Endothelial cell of umbilical vein (primary cell): ENCODE measurements around the gene CDK19. TPM values are rescaled to one million over a fixed set of nuclear protein-coding genes. Genes with fewer than 3 reads are reported as not detected.

Experiments
- BruUV-seq: library from RNA; stranded (reverse); fragments of 400-500 nt; replicated peaks from 2 replicates; lab custom pipeline; 2021; lab: Mats Ljungman, UMichigan
- CTCF ChIA-PET: fragments of 300-600, 350-600 bp; sonication (Branson Sonifier 250); formaldehyde crosslinking; loops from one replicate; lab custom pipeline; 2021; ENCODE audit warnings: antibody characterized with exemption, inconsistent platforms; lab: Charles Lee
- POLR2A ChIA-PET: fragments of 300-600, 350-600 bp; sonication (Branson Sonifier 250); formaldehyde crosslinking; loops from one replicate; lab custom pipeline; 2021; ENCODE audit warnings: antibody characterized with exemption, inconsistent platforms; lab: Charles Lee
- DNase-seq: peaks from one replicate; pipeline ENCODE4 v3.0.0-alpha.2; 2011; ENCODE audit warnings: low read depth, low spot score
- FAIRE-seq: peaks from 2 replicates; lab custom pipeline; 2011; peaks lifted over from hg19 to GRCh38; lab: Jason Lieb, UNC
- H2AFZ ChIP-seq: 2 replicates; pipeline ENCODE4 v1.6.0; 2012; ENCODE audit warnings: low read depth, low read length, control low read depth, inconsistent platforms
- H3K27ac ChIP-seq: 2 replicates; pipeline ENCODE4 v1.5.1; 2011; ENCODE audit warnings: low read depth, mild to moderate bottlenecking, control low read depth, low read length, moderate library complexity; ENCODE audit not compliant: insufficient read depth
- H3K27me3 ChIP-seq, 2 experiments: 2 replicates each; pipeline versions ENCODE4 v1.6.0 to v1.6.1; 2011; ENCODE audit warnings: low read length in 2 of 2, mixed read lengths in 1 of 2; ENCODE audit not compliant: control insufficient read depth in 2 of 2, insufficient read depth in 2 of 2
- H3K36me3 ChIP-seq, 2 experiments: 2 replicates in 1 of 2; 3 replicates in 1 of 2; pipeline ENCODE4 v1.5.1; 2011; ENCODE audit warnings: low read length in 2 of 2, mild to moderate bottlenecking in 1 of 2, moderate library complexity in 1 of 2; ENCODE audit not compliant: control insufficient read depth in 2 of 2, insufficient read depth in 2 of 2; ENCODE audit errors: extremely low read depth in 1 of 2
- H3K4me1 ChIP-seq: 3 replicates; pipeline ENCODE4 v1.5.1; 2011; ENCODE audit warnings: mild to moderate bottlenecking, low read length; ENCODE audit not compliant: control insufficient read depth, insufficient read depth; ENCODE audit errors: extremely low read depth
- H3K4me2 ChIP-seq: 2 replicates; pipeline ENCODE4 v1.6.1; 2011; ENCODE audit warnings: low read length, control low read depth, mixed read lengths; ENCODE audit not compliant: insufficient read depth
- H3K4me3 ChIP-seq, 3 experiments: fragments of 200-600 bp in 1 of 3; sonication (generic), shearing (Covaris generic) in 1 of 3; replicated peaks in 1 of 3; 2 replicates each; pipeline ENCODE4 v1.5.1; 2011 to 2016; ENCODE audit warnings: control low read depth in 3 of 3, low read length in 3 of 3, mild to moderate bottlenecking in 2 of 3, inconsistent platforms in 1 of 3, low read depth in 1 of 3, moderate library complexity in 1 of 3; ENCODE audit not compliant: insufficient read depth in 1 of 3
- H3K79me2 ChIP-seq: 2 replicates; pipeline ENCODE4 v1.6.0; 2012; ENCODE audit warnings: low read length, inconsistent platforms; ENCODE audit not compliant: control insufficient read depth, insufficient read depth
- H3K9ac ChIP-seq: replicated peaks from 2 replicates; pipeline ENCODE3; 2011; ENCODE audit warnings: low read length, control low read depth; ENCODE audit not compliant: insufficient read depth; ENCODE audit errors: extremely low read depth
- H3K9me1 ChIP-seq: replicated peaks from 3 replicates; pipeline ENCODE4 v1.6.0; 2011; ENCODE audit warnings: mild to moderate bottlenecking, low read length; ENCODE audit not compliant: control insufficient read depth, insufficient read depth; ENCODE audit errors: extremely low read depth
- H3K9me3 ChIP-seq: replicated peaks from 2 replicates; pipeline ENCODE4 v1.5.1; 2012; ENCODE audit warnings: low read length, inconsistent platforms; ENCODE audit not compliant: control insufficient read depth, insufficient read depth
- H4K20me1 ChIP-seq: replicated peaks from 2 replicates; pipeline ENCODE3; 2011; ENCODE audit warnings: mild to moderate bottlenecking, low read length; ENCODE audit not compliant: control insufficient read depth, insufficient read depth; ENCODE audit errors: extremely low read depth
- EZH2 ChIP-seq: IDR thresholded peaks from 2 replicates; pipeline ENCODE4 v1.6.1; 2012; ENCODE audit warnings: borderline replicate concordance, low read depth, mild to moderate bottlenecking, moderate library complexity, low read length, inconsistent platforms; ENCODE audit not compliant: severe bottlenecking
- FOS ChIP-seq: IDR thresholded peaks from 2 replicates; pipeline ENCODE4 v1.6.1; 2011; ENCODE audit warnings: mild to moderate bottlenecking, low read length, moderate library complexity, borderline replicate concordance; ENCODE audit not compliant: insufficient read depth
- GATA2 ChIP-seq: IDR thresholded peaks from 2 replicates; pipeline ENCODE4 v1.7.0; 2011; ENCODE audit warnings: low read depth, mild to moderate bottlenecking, moderate library complexity, mixed read lengths, low read length; ENCODE audit not compliant: insufficient read length, insufficient read depth
- JUN ChIP-seq: IDR thresholded peaks from 2 replicates; pipeline ENCODE4 v1.6.1; 2011; ENCODE audit warnings: borderline replicate concordance, low read depth; ENCODE audit not compliant: insufficient read length, insufficient read depth
- MYC ChIP-seq: IDR thresholded peaks from one replicate; pipeline ENCODE4 v1.6.1; 2011; ENCODE audit warnings: mild to moderate bottlenecking, low read depth, low read length
- POLR2A ChIP-seq: IDR thresholded peaks from 2 replicates; pipeline ENCODE4 v1.6.1; 2012; ENCODE audit warnings: low read depth, mild to moderate bottlenecking, control low read depth, low read length
- POLR2AphosphoS5 ChIP-seq: IDR thresholded peaks from 2 replicates; pipeline ENCODE4 v1.6.1; 2012; ENCODE audit warnings: low read depth, mild to moderate bottlenecking, control low read depth, low read length, moderate library complexity; ENCODE audit not compliant: insufficient read depth
- dilution Hi-C: fragments of 300-500 bp; cut with MboI; formaldehyde crosslinking; loops from one replicate; pipeline ENCODE4 v1.15.0; 2019; ENCODE audit warnings: low sequenced_read_pairs; ENCODE audit not compliant: extremely low pct_ligation_motif_present
- intact Hi-C: fragments of 100-400 bp; cut with micrococcal nuclease; formaldehyde crosslinking; loops from one replicate; pipeline ENCODE4 v1.10.0; 2022
- polyA plus RNA-seq, 4 experiments: library from polyadenylated mRNA; depleted of rRNA in 3 of 4; stranded (reverse) in 3 of 4; unstranded in 1 of 4; fragments of >200 nt; gene quantifications; 2 replicates each; pipeline versions ENCODE4 v1.2.1 to v1.2.3, GENCODE V29; 2011 to 2012; ENCODE audit warnings: missing spikeins in 1 of 4
- total RNA-seq: library from RNA; stranded (reverse); gene quantifications from 2 replicates; pipeline ENCODE4 v1.2.3, GENCODE V29; 2021
- TF ChIP-seq, protein P1 (sequence below), 2 donors: IDR thresholded peaks; 1 replicate in 1 of 2; 2 replicates in 1 of 2; pipeline ENCODE4 v1.5.1; 2011; ENCODE audit warnings: low read length in 2 of 2, mild to moderate bottlenecking in 2 of 2, moderate library complexity in 2 of 2, control low read depth in 1 of 2, inconsistent platforms in 1 of 2, low read depth in 1 of 2; ENCODE audit not compliant: insufficient read depth in 1 of 2; ENCODE audit errors: extremely low read depth in 1 of 2
- TF ChIP-seq, protein P2 (sequence below): IDR thresholded peaks from 2 replicates; pipeline ENCODE4 v1.6.1; 2011; ENCODE audit not compliant: insufficient read depth, insufficient read length

The CDK19 gene
- total and polyA plus RNA-seq, 2 donors (not counting 3 experiments of a cell fraction or from before 2014, with no cell fraction given), result 4.6 to 12.1 TPM

DNA sequence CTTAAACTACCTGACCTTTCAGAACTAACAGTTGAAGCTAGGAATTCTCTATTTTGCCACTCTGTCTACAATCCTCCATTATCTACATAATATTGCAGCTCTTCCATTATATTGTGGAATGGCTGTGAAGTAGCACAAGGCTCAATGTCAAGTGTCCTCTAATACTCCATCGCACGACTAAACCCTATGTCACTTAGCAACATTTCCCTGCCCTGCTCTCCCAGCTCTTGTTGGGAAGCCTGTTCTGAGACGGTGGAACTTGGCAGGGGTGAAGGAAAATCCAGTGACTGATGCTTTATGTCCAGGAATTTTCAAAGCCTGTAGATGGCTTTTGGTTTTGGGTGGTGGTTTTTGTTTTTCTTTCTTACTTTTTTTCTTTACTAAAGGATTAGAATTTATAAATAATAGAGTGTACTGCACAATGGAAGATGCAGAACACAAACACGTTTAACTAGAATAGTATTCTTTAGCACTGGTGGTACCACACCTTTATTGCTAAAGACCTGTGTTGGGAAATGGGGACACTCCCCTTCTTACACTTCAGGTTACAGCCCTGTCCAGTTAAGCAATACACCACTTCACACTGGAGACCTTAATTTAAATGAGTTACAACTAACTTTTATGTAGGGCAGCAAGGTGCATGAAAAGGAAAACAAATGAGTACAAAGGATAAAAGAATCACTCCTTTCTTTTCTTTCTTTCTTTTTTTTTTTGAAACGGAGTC, 38.6 kb upstream of the CDK19 start:
- no peaks in the 10 kb centered on the region for H3K9me1 ChIP-seq
- no peaks in the 10 kb centered on the region for H4K20me1 ChIP-seq
- DNase-seq (no peak), FAIRE-seq (no peak)
- no TSS peak for BruUV-seq
- intact Hi-C loops, result no loop called here
- H3K27me3 ChIP-seq, result peaks cover 0 to 7% of the 10 kb centered on the region in 2 experiments
- no peak overlapping the region for H3K4me3 ChIP-seq
- no peak overlapping the region for H3K27ac ChIP-seq
- no peak overlapping the region for H2AFZ ChIP-seq
- TF ChIP-seq POLR2A (no peak), EZH2 (no peak), POLR2AphosphoS5 (no peak), GATA2 (no peak), JUN (no peak), MYC (no peak), FOS (no peak)
- TF ChIP-seq, protein P1, sequence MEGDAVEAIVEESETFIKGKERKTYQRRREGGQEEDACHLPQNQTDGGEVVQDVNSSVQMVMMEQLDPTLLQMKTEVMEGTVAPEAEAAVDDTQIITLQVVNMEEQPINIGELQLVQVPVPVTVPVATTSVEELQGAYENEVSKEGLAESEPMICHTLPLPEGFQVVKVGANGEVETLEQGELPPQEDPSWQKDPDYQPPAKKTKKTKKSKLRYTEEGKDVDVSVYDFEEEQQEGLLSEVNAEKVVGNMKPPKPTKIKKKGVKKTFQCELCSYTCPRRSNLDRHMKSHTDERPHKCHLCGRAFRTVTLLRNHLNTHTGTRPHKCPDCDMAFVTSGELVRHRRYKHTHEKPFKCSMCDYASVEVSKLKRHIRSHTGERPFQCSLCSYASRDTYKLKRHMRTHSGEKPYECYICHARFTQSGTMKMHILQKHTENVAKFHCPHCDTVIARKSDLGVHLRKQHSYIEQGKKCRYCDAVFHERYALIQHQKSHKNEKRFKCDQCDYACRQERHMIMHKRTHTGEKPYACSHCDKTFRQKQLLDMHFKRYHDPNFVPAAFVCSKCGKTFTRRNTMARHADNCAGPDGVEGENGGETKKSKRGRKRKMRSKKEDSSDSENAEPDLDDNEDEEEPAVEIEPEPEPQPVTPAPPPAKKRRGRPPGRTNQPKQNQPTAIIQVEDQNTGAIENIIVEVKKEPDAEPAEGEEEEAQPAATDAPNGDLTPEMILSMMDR (IDR thresholded peaks at IDR 0.05; ENCODE audit: extremely low read depth in 1 of 2, insufficient read depth in 1 of 2, low read depth in 1 of 2, low read length in 2 of 2), result no peak
- TF ChIP-seq, protein P2, sequence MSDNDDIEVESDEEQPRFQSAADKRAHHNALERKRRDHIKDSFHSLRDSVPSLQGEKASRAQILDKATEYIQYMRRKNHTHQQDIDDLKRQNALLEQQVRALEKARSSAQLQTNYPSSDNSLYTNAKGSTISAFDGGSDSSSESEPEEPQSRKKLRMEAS, result no peak
- dilution Hi-C loops, result no loop called here
- no peaks in the 10 kb centered on the region for H3K79me2 ChIP-seq
- ChIA-PET CTCF (no interaction called here), POLR2A (no interaction called here)
- no peaks in the 10 kb centered on the region for H3K36me3 ChIP-seq
- no peak overlapping the region for H3K9ac ChIP-seq
- no peak overlapping the region for H3K4me2 ChIP-seq
- H3K9me3 ChIP-seq, result no peaks in the 10 kb centered on the region
- no peaks in the 10 kb centered on the region for H3K4me1 ChIP-seq
